HepG2 (cell line): ENCODE data around the gene RORC. TPM values are rescaled to one million over a fixed set of nuclear protein-coding genes. Genes with fewer than 3 reads are reported as not detected.
A peak's percentile ranks its signal among the peaks of the same experiment; 100 is the strongest.

Source experiments
- ATAC-seq: fragments of 200-7000 bp; cut with Tn5 transposase; 3 replicates; pipeline ENCODE4 v1.9.1; 2020; ENCODE audit warnings: mild to moderate bottlenecking, moderate library complexity
- BruUV-seq: library from RNA; stranded (reverse); fragments of 400-500 nt; replicated peaks from 2 replicates; lab custom pipeline; 2021; lab: Mats Ljungman, UMichigan
- CTCF ChIA-PET: fragments of 300-600 bp; formaldehyde crosslinking; extraction: SDS; loops from one replicate; lab custom pipeline; 2021; ENCODE audit warnings: low total read pairs, inconsistent platforms, low intra/inter-chr PET ratio; lab: Yijun Ruan, JAX
- POLR2A ChIA-PET: fragments of 350-600 bp; sonication (Branson Sonifier 250); formaldehyde crosslinking; loops from one replicate; lab custom pipeline; 2020; ENCODE audit warnings: antibody characterized with exemption, inconsistent platforms; lab: Yijun Ruan, JAX
- DNase-seq: peaks from one replicate; pipeline ENCODE4 v3.0.0-alpha.2; 2015; ENCODE audit warnings: low spot score
- FAIRE-seq: peaks from 3 replicates; lab custom pipeline; 2011; peaks lifted over from hg19 to GRCh38; lab: Jason Lieb, UNC
- H2AFZ ChIP-seq: one replicate; pipeline ENCODE4 v1.6.1; 2011; ENCODE audit warnings: low read length, inconsistent platforms
- H3K27ac ChIP-seq: fragments of 300-600 bp; 3 replicates; pipeline ENCODE4 v1.8.0; 2011; ENCODE audit warnings: mixed run types, mild to moderate bottlenecking, mixed read lengths, low read length, inconsistent platforms; ENCODE audit not compliant: insufficient read depth; ENCODE audit errors: extremely low read length
- H3K27me3 ChIP-seq, 2 experiments: fragments of 200-600 bp in 1 of 2; 2 replicates in 1 of 2; 3 replicates in 1 of 2; pipeline versions ENCODE4 v1.6.0 to v1.8.0; 2011; ENCODE audit warnings: low read length in 2 of 2, mild to moderate bottlenecking in 2 of 2, moderate library complexity in 2 of 2, inconsistent platforms in 1 of 2; ENCODE audit not compliant: insufficient read depth in 2 of 2, control insufficient read depth in 1 of 2
- H3K36me3 ChIP-seq, 2 experiments: fragments of 200-600 bp in 1 of 2; replicated peaks in 1 of 2; 2 replicates in 1 of 2; 3 replicates in 1 of 2; pipeline versions ENCODE4 v1.5.1 to v1.8.0; 2011; ENCODE audit warnings: low read length in 2 of 2, inconsistent platforms in 1 of 2; ENCODE audit not compliant: insufficient read depth in 2 of 2, control insufficient read depth in 1 of 2
- H3K4me1 ChIP-seq: 2 replicates; pipeline ENCODE4 v1.5.1; 2012; ENCODE audit warnings: low read length, inconsistent platforms; ENCODE audit not compliant: insufficient read depth
- H3K4me2 ChIP-seq: 2 replicates; pipeline ENCODE4 v1.6.0; 2011; ENCODE audit warnings: low read depth, low read length, inconsistent platforms
- H3K4me3 ChIP-seq, 3 experiments: fragments of 200-600 bp in 1 of 3; sonication (generic), shearing (Covaris generic) in 1 of 3; replicated peaks in 1 of 3; 2 replicates each; pipeline ENCODE4 v1.5.1; 2011 to 2016; ENCODE audit warnings: low read length in 3 of 3, inconsistent platforms in 2 of 3, low read depth in 2 of 3, mild to moderate bottlenecking in 2 of 3, control low read depth in 1 of 3, mixed read lengths in 1 of 3; ENCODE audit not compliant: insufficient read depth in 1 of 3
- H3K79me2 ChIP-seq: one replicate; pipeline ENCODE4 v1.6.1; 2011; ENCODE audit warnings: low read length, inconsistent platforms; ENCODE audit not compliant: insufficient read depth
- H3K9ac ChIP-seq: 2 replicates; pipeline ENCODE4 v1.6.0; 2011; ENCODE audit warnings: mild to moderate bottlenecking, low read depth, low read length, inconsistent platforms; ENCODE audit not compliant: insufficient read depth
- H3K9me3 ChIP-seq: 2 replicates; pipeline ENCODE4 v1.5.1; 2012; ENCODE audit warnings: mild to moderate bottlenecking, low read length
- H4K20me1 ChIP-seq: 2 replicates; pipeline ENCODE4 v1.6.0; 2011; ENCODE audit warnings: inconsistent platforms, mild to moderate bottlenecking, low read length, moderate library complexity; ENCODE audit not compliant: insufficient read depth
- BCL6 ChIP-seq: IDR thresholded peaks from 2 replicates; pipeline ENCODE4 v1.6.1; 2016; ENCODE audit warnings: missing genetic modification reagents, missing compliant biosample characterization
- BHLHE40 ChIP-seq: IDR thresholded peaks from 2 replicates; pipeline ENCODE4 v1.6.1; 2011; ENCODE audit warnings: low read length, improper control_type of control experiment
- CEBPB ChIP-seq: IDR thresholded peaks from 2 replicates; pipeline ENCODE4 v1.6.1; 2011; ENCODE audit warnings: low read depth, low read length, improper control_type of control experiment, borderline replicate concordance
- DZIP1 ChIP-seq: sonication (generic); formaldehyde crosslinking; IDR thresholded peaks from 2 replicates; pipeline ENCODE4 v1.5.0; 2020; ENCODE audit warnings: mild to moderate bottlenecking, missing genetic modification reagents
- FOXP4 ChIP-seq: sonication (generic); formaldehyde crosslinking; IDR thresholded peaks from 2 replicates; pipeline ENCODE4 v1.4.0; 2020; ENCODE audit warnings: missing genetic modification reagents
- HDAC2 ChIP-seq: sonication (generic); formaldehyde crosslinking; IDR thresholded peaks from 2 replicates; pipeline ENCODE4 v1.4.0; 2020; ENCODE audit warnings: missing genetic modification reagents
- NCOA1 ChIP-seq: sonication (generic); formaldehyde crosslinking; IDR thresholded peaks from 2 replicates; pipeline ENCODE4 v1.9.0; 2021; ENCODE audit warnings: missing genetic modification reagents
- NR2F2 ChIP-seq: IDR thresholded peaks from 2 replicates; pipeline ENCODE4 v1.6.1; 2012; ENCODE audit warnings: low read depth, inconsistent platforms, borderline replicate concordance
- PAF1 ChIP-seq: IDR thresholded peaks from 2 replicates; pipeline ENCODE4 v1.6.1; 2016; ENCODE audit warnings: missing genetic modification reagents, missing compliant biosample characterization
- RXRB ChIP-seq: IDR thresholded peaks from 2 replicates; pipeline ENCODE4 v1.6.1; 2016; ENCODE audit warnings: borderline replicate concordance, missing genetic modification reagents, missing compliant biosample characterization
- SP4 ChIP-seq: sonication (generic); formaldehyde crosslinking; IDR thresholded peaks from 2 replicates; pipeline ENCODE4 v1.8.1; 2023; ENCODE audit warnings: mild to moderate bottlenecking, missing genetic modification reagents
- ZNF20 ChIP-seq: sonication (generic); formaldehyde crosslinking; IDR thresholded peaks from 2 replicates; pipeline ENCODE4 v1.4.0; 2020; ENCODE audit warnings: mild to moderate bottlenecking, moderate library complexity, missing genetic modification reagents
- ZNF225 ChIP-seq: sonication (generic); formaldehyde crosslinking; IDR thresholded peaks from 2 replicates; pipeline ENCODE4 v1.4.0; 2020; ENCODE audit warnings: mild to moderate bottlenecking, missing genetic modification reagents
- WGBS: methylation state at CpG from one replicate; pipeline ENCODE4 v1.1.6; 2017; ENCODE audit warnings: low lambda C conversion rate; 5-methylcytosine and 5-hydroxymethylcytosine counted together
- in situ Hi-C: cut with HindIII; loops from 2 replicates; pipeline ENCODE4 v1.10.0; 2017; ENCODE audit warnings: low pct_unique_long_range_greater_than_20kb; ENCODE audit not compliant: extremely low pct_ligation_motif_present
- intact Hi-C: fragments of 100-400 bp; cut with micrococcal nuclease; formaldehyde crosslinking; loops from one replicate; pipeline ENCODE4 v1.10.0; 2022; ENCODE audit not compliant: unreplicated experiment
- polyA plus RNA-seq, 8 experiments: library from polyadenylated mRNA; depleted of rRNA in 3 of 8; stranded (reverse) in 7 of 8; unstranded in 1 of 8; fragments of >200 nt; fragmentation: Illumina TruSeq in 4 of 8; extraction: Trizol in 4 of 8; gene quantifications; 2 replicates each; pipeline versions ENCODE4 v1.2.1 to v1.2.3, GENCODE V29; 2011 to 2016; ENCODE audit warnings: low read depth in 4 of 8, missing spikeins in 1 of 8, mixed read lengths in 1 of 8; ENCODE audit not compliant: insufficient read depth in 1 of 8
- total RNA-seq, 5 experiments: library from RNA; depleted of rRNA; stranded (reverse); fragments of >200 nt; fragmentation: Illumina TruSeq; extraction: Trizol; gene quantifications; 2 replicates each; pipeline ENCODE4 v1.2.3, GENCODE V29; 2016; ENCODE audit warnings: low read depth in 1 of 5
- TF ChIP-seq, protein P1 (sequence below): sonication (generic); IDR thresholded peaks from 2 replicates; pipeline ENCODE4 v1.6.1; 2016; ENCODE audit warnings: low read depth, borderline replicate concordance
- TF ChIP-seq, protein P2 (sequence below): sonication (generic); formaldehyde crosslinking; IDR thresholded peaks from 2 replicates; pipeline ENCODE4 v1.4.0; 2020; ENCODE audit warnings: missing genetic modification reagents, borderline replicate concordance

Gene RORC
- total and polyA plus RNA-seq, 2 of the 13 experiments (the other 11 are each of a cell fraction or from before 2014, with no cell fraction given): 2.5 to 6.5 TPM

DNA sequence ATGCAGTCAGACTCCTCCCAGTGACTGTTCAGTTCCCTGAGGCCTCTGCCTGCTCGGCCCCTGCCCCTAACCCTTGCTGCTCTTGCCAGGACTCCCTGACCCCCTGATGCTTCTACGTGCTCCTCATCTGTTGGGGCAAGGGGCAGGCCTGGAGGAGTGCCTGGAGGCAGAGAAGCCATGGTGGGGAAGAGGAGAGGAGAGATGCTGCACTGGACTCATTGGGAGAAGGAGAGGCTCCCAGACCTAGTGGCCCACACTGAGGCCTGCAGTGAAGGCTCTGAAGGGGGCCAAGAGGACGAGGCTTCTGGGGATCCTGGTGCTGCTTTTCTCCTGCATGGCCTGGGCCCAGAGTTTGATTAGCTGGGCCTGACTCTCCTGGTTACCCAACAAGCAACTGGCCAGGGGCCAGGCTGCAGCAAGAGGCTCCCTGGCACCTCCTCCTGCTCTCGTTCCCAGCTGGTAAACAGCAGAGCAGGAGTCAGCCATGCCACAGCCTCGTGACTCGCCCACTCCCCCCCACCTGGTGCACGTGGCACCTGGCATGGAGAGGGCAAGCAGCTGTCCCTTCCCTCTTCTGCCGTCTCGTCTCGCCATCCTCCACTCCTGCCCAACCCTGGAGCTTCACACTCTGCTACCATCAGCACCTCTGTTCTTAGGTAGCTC lies 847 bp upstream of the RORC start:
- H3K27ac ChIP-seq: peak overlapping the region; percentile 51
- peak; percentile 76; the same call in 1 of the 2 replicates for TF ChIP-seq CEBPB
- TF ChIP-seq SP4: 0 out of 2 replicates have a peak, but pooled peaks have one; percentile 51
- peak; percentile 82 for TF ChIP-seq BHLHE40
- TF ChIP-seq NR2F2: no peak
- TF ChIP-seq, protein P1, sequence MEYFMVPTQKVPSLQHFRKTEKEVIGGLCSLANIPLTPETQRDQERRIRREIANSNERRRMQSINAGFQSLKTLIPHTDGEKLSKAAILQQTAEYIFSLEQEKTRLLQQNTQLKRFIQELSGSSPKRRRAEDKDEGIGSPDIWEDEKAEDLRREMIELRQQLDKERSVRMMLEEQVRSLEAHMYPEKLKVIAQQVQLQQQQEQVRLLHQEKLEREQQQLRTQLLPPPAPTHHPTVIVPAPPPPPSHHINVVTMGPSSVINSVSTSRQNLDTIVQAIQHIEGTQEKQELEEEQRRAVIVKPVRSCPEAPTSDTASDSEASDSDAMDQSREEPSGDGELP: peak; percentile 95
- TF ChIP-seq DZIP1: no peak
- TF ChIP-seq PAF1 (CRISPR knock-in tag): no peak
- 0 out of 2 replicates have a peak, but pooled peaks have one; percentile 19 for TF ChIP-seq FOXP4 (CRISPR knock-in tag)
- TF ChIP-seq, protein P2, sequence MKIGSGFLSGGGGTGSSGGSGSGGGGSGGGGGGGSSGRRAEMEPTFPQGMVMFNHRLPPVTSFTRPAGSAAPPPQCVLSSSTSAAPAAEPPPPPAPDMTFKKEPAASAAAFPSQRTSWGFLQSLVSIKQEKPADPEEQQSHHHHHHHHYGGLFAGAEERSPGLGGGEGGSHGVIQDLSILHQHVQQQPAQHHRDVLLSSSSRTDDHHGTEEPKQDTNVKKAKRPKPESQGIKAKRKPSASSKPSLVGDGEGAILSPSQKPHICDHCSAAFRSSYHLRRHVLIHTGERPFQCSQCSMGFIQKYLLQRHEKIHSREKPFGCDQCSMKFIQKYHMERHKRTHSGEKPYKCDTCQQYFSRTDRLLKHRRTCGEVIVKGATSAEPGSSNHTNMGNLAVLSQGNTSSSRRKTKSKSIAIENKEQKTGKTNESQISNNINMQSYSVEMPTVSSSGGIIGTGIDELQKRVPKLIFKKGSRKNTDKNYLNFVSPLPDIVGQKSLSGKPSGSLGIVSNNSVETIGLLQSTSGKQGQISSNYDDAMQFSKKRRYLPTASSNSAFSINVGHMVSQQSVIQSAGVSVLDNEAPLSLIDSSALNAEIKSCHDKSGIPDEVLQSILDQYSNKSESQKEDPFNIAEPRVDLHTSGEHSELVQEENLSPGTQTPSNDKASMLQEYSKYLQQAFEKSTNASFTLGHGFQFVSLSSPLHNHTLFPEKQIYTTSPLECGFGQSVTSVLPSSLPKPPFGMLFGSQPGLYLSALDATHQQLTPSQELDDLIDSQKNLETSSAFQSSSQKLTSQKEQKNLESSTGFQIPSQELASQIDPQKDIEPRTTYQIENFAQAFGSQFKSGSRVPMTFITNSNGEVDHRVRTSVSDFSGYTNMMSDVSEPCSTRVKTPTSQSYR (CRISPR knock-in tag): peak; percentile 78; the same call in 1 of the 2 replicates
- TF ChIP-seq BCL6: peak; percentile 40; the same call in 1 of the 2 replicates
- peak; percentile 57; the same call in 1 of the 2 replicates for TF ChIP-seq HDAC2 (CRISPR knock-in tag)
- TF ChIP-seq ZNF225 (CRISPR knock-in tag): no peak
- no peak for TF ChIP-seq ZNF20 (CRISPR knock-in tag)
- TF ChIP-seq NCOA1: peak; percentile 87
- peak; percentile 58 for TF ChIP-seq RXRB (CRISPR knock-in tag)

More for the DNA sequence above, 847 bp upstream of the RORC start:
- no peak overlapping the region for H2AFZ ChIP-seq
- BruUV-seq: no TSS peak
- ChIA-PET CTCF (no interaction called here), POLR2A (interaction anchor here (0.9 to 1.6 kb wide), 5 partner anchors 9 to 69 kb away, joined by 3 to 5 read pairs (median 3); partner anchors contain the start of genes MRPL9 and TDRKH)
- H3K4me1 ChIP-seq: peaks cover 73% of the 10 kb centered on the region
- H3K27me3 ChIP-seq: no peaks in the 10 kb centered on the region; a peak in 2 of 5 replicates
- peak overlapping the region; percentile 45 to 83 (median 60); a peak in 5 of 6 replicates for H3K4me3 ChIP-seq
- FAIRE-seq: peak; percentile 34
- H3K36me3 ChIP-seq: no peaks in the 10 kb centered on the region
- no peaks in the 10 kb centered on the region for H4K20me1 ChIP-seq
- WGBS: 0% methylated on average over 6 of the region's 10 CpGs
- in situ Hi-C loops: loop anchor here (10.0 kb wide), 2 partner anchors 118 to 238 kb away; partner anchors contain the start of gene CELF3
- ATAC-seq: peak; percentile 36
- peak; percentile 70 for DNase-seq
- no peaks in the 10 kb centered on the region for H3K9me3 ChIP-seq
- H3K79me2 ChIP-seq: no peaks in the 10 kb centered on the region
- H3K4me2 ChIP-seq: peak overlapping the region; percentile 100
- intact Hi-C loops: loop anchor here (5.0 to 10.0 kb wide), 4 partner anchors 40 to 388 kb away; partner anchors contain the start of genes MRPL9, TDRKH and TUFT1
- H3K9ac ChIP-seq: peak overlapping the region; percentile 74
